A549 (cell line): ENCODE data around the gene ARL4D. TPM values are rescaled to one million over a fixed set of nuclear protein-coding genes. Genes with fewer than 3 reads are reported as not detected.
A peak's percentile ranks its signal among the peaks of the same experiment; 100 is the strongest.
"Not testable (repeated sequence)": the region's sequence is repeated elsewhere in the genome, so short reads cannot be mapped to it uniquely, and the experiment has no call there.

ENCODE experiments used
- ATAC-seq, 2 experiments: fragments of 200-7000 bp in 1 of 2; fragments of >200 bp in 1 of 2; cut with Nextera tagmentation in 1 of 2; cut with Tn5 transposase in 1 of 2; 3 replicates each; pipeline versions ENCODE4 v1.8.0 to v1.9.1; 2018 to 2020; ENCODE audit warnings: mild to moderate bottlenecking in 1 of 2, moderate library complexity in 1 of 2
- CTCF ChIA-PET: fragments of 300-600 bp; sonication (Branson Sonifier 250); formaldehyde crosslinking; extraction: SDS; loops from one replicate; lab custom pipeline; 2021; ENCODE audit warnings: antibody characterized with exemption, inconsistent platforms; lab: Yijun Ruan, JAX
- POLR2A ChIA-PET: fragments of 350-600 bp; formaldehyde crosslinking; extraction: SDS; loops from one replicate; lab custom pipeline; 2021; ENCODE audit warnings: antibody characterized with exemption, inconsistent platforms; lab: Yijun Ruan, JAX
- DNase-seq, 2 experiments: peaks; one replicate each; pipeline versions ENCODE4 v3.0.0 to v3.0.0-alpha.2; 2011 to 2016; ENCODE audit warnings: low read depth in 1 of 2, low spot score in 1 of 2
- FAIRE-seq: peaks from 2 replicates; lab custom pipeline; 2011; peaks lifted over from hg19 to GRCh38; lab: Jason Lieb, UNC
- H3K27ac ChIP-seq, 2 experiments: fragments of >200 bp; sonication (Bioruptor Twin); formaldehyde crosslinking; 3 replicates each; pipeline ENCODE4 v1.5.1; 2016 to 2017
- H3K4me1 ChIP-seq: fragments of >200 bp; sonication (Bioruptor Twin); formaldehyde crosslinking; 3 replicates; pipeline ENCODE4 v1.6.1; 2016
- H3K4me2 ChIP-seq: fragments of >200 bp; sonication (Bioruptor Twin); formaldehyde crosslinking; 3 replicates; pipeline ENCODE4 v1.6.1; 2016
- H3K4me3 ChIP-seq: fragments of >200 bp; sonication (Bioruptor Twin); formaldehyde crosslinking; 3 replicates; pipeline ENCODE4 v1.5.1; 2016
- H3K9me3 ChIP-seq: fragments of >200 bp; sonication (Bioruptor Twin); formaldehyde crosslinking; 3 replicates; pipeline ENCODE4 v1.6.1; 2016
- EHF ChIP-seq: fragments of 250-450 bp; sonication (Bioruptor Pico); IDR thresholded peaks from 2 replicates; pipeline ENCODE4 v1.5.0; 2020; ENCODE audit warnings: mild to moderate bottlenecking
- HDAC2 ChIP-seq: fragments of 200-600 bp; sonication (generic); IDR thresholded peaks from 2 replicates; pipeline ENCODE4 v1.6.1; 2016
- HES2 ChIP-seq: fragments of >200 bp; sonication (Bioruptor Twin); formaldehyde crosslinking; IDR thresholded peaks from 2 replicates; pipeline ENCODE4 v1.6.1; 2016
- PHF8 ChIP-seq: fragments of 200-600 bp; sonication (generic); IDR thresholded peaks from 2 replicates; pipeline ENCODE4 v1.6.1; 2016; ENCODE audit warnings: low read depth, mild to moderate bottlenecking, antibody characterized with exemption, moderate library complexity, borderline replicate concordance
- RCOR1 ChIP-seq: fragments of 150-350 bp; IDR thresholded peaks from 2 replicates; pipeline ENCODE4 v1.6.1; 2014; ENCODE audit warnings: antibody characterized with exemption, low read length, low read depth
- RFX5 ChIP-seq: fragments of 450-650 bp; IDR thresholded peaks from 2 replicates; pipeline ENCODE4 v1.7.1; 2014; ENCODE audit warnings: antibody characterized with exemption, mild to moderate bottlenecking, moderate library complexity
- TFCP2L1 ChIP-seq: fragments of 250-450 bp; sonication (Bioruptor Pico); IDR thresholded peaks from 2 replicates; pipeline ENCODE4 v1.5.0; 2021; ENCODE audit warnings: mild to moderate bottlenecking
- WGBS: methylation state at CpG from one replicate; pipeline ENCODE4 v1.1.6; 2017; ENCODE audit errors: missing lambda C conversion rate; 5-methylcytosine and 5-hydroxymethylcytosine counted together
- polyA plus RNA-seq, 4 experiments: library from polyadenylated mRNA; depleted of rRNA in 3 of 4; stranded (reverse); fragments of >200 nt; fragmentation: RNase III in 1 of 4; extraction: RNeasy Plus Mini Kit Qiagen cat#74134 plus additional on column Dnase treatment in 1 of 4; gene quantifications; 2 replicates in 3 of 4; 3 replicates in 1 of 4; pipeline ENCODE4 v1.2.3, GENCODE V29; 2011 to 2017
- TF ChIP-seq, protein P1 (sequence below): fragments of 250-450 bp; sonication (Bioruptor Pico); IDR thresholded peaks from 2 replicates; pipeline ENCODE4 v1.5.0; 2021; ENCODE audit warnings: mild to moderate bottlenecking, moderate library complexity, borderline replicate concordance
- TF ChIP-seq, protein P2 (sequence below): IDR thresholded peaks from 2 replicates; pipeline ENCODE4 v1.6.1; 2012
- TF ChIP-seq, protein P3 (sequence below): fragments of 200-600 bp; sonication (generic); IDR thresholded peaks from 2 replicates; pipeline ENCODE4 v1.6.1; 2016; ENCODE audit warnings: antibody characterized with exemption, mild to moderate bottlenecking, moderate library complexity

ARL4D gene
- polyA plus RNA-seq, 2 of the 4 experiments (the other 2 are of a cell fraction) = 11.7 to 21.0 TPM

GRCh38 chr17:43373356-43373755 is 25.4 kb upstream of the ARL4D start:
- Histone ChIP-seq H3K4me1 (peaks cover 12% of the 10 kb centered on the region), H3K4me2 (no peak overlapping the region), H3K27ac (no peak overlapping the region), H3K9me3 (no peaks in the 10 kb centered on the region), H3K4me3 (no peak overlapping the region)
- DNase-seq (no peak), ATAC-seq (no peak), FAIRE-seq (no peak)
- 92% methylated on average over 4 of the region's 4 CpGs for WGBS
- ChIA-PET CTCF (interaction anchor here (1.1 to 8.4 kb wide), 3 partner anchors 15 to 110 kb away, joined by 5 to 74 read pairs (median 6); partner anchors contain the start of gene DHX8), POLR2A (interaction anchor here (0.6 to 2.4 kb wide), 2 partner anchors 12 to 15 kb away, joined by 3 to 11 read pairs; no protein-coding TSS in a partner anchor)
- TF ChIP-seq HES2 = no peak

DNA sequence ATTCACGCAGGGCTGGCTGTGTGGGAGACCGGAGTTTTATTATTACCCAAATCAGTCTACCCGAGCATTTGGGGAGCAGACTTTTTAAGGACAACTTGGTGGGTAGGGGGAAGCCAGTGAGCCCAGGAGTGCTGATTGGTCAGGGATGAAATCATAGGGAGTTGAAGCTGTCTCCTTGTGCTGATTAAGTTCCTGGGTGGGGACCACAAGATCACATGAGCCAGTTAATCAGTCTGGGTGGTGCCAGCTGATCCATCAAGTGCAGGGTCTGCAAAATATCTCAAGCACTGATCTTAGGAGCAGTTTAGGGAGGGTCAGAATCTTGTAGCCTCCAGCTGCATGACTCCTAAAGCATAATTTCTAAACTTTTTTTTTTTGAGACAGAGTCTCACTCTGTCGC is 22.9 kb upstream of the ARL4D start:
- not testable (repeated sequence) for ATAC-seq, H3K4me2 ChIP-seq, H3K4me3 ChIP-seq, H3K27ac ChIP-seq, DNase-seq, FAIRE-seq, H3K4me1 ChIP-seq
- WGBS = 85% methylated on average over 4 of the region's 4 CpGs
- ChIA-PET POLR2A (interaction anchor here (1.7 kb wide), 1 partner anchor 12 kb away, joined by 6 read pairs; no protein-coding TSS in a partner anchor), CTCF (interaction anchor here (1.4 to 6.6 kb wide), 4 partner anchors 9 to 107 kb away, joined by 4 to 55 read pairs (median 12); partner anchors contain the start of gene DHX8)
- H3K9me3 ChIP-seq = peaks cover 21% of the 10 kb centered on the region

DNA sequence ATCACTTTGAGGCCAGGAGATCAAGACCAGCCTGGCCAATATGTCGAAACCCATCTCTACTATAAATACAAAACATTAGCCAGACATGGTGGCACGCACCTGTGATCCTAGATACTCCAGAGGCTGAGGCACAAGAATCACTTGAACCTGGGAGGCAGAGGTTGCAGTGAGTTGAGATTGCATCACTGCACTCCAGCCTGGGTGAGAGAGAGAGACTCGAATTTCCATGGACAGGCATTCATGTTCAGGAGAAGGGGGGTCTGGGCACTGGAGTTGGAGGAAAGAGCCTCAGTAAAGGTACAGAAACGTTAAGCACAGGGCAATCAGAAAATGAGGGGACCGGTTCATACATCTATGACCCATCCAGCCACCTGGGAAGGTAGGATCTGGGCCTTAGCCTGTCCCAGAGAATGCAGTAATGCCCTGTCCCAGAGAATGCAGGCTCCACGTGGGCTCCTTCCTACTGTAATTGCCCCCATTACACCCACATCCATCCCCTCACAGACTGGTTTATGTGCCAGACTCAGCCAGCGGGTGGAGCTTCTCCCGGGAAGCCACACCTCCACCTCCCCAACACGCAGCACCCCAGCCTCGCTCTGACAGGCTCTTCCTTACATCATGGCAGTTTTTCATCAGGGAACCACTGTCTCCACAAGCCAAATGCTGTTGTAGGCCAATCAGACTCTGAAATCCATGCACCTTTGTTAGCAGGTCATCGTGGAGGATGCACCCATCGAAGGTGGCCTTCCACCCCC is 21.6 kb upstream of the ARL4D start:
- CTCF ChIA-PET = interaction anchor here (0.6 to 6.6 kb wide), 4 partner anchors 11 to 121 kb away, joined by 3 to 55 read pairs (median 4); partner anchors contain the start of gene DHX8
- POLR2A ChIA-PET = interaction anchor here (4.8 kb wide), 1 partner anchor 9 kb away, joined by 29 read pairs; no protein-coding TSS in a partner anchor
- Histone ChIP-seq H3K4me1 (no peaks in the 10 kb centered on the region), H3K4me3 (no peak overlapping the region), H3K4me2 (no peak overlapping the region)
- DNase-seq = no peak
- WGBS = 81% methylated on average over 12 of the region's 12 CpGs
- TF ChIP-seq PHF8 (no peak), RFX5 (no peak), TFCP2L1 (CRISPR knock-in tag) (no peak), RCOR1 (no peak), HDAC2 (no peak), EHF (no peak)
- TF ChIP-seq, protein P1, sequence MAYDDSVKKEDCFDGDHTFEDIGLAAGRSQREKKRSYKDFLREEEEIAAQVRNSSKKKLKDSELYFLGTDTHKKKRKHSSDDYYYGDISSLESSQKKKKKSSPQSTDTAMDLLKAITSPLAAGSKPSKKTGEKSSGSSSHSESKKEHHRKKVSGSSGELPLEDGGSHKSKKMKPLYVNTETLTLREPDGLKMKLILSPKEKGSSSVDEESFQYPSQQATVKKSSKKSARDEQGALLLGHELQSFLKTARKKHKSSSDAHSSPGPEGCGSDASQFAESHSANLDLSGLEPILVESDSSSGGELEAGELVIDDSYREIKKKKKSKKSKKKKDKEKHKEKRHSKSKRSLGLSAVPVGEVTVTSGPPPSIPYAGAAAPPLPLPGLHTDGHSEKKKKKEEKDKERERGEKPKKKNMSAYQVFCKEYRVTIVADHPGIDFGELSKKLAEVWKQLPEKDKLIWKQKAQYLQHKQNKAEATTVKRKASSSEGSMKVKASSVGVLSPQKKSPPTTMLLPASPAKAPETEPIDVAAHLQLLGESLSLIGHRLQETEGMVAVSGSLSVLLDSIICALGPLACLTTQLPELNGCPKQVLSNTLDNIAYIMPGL (CRISPR knock-in tag) = no peak
- TF ChIP-seq, protein P2, sequence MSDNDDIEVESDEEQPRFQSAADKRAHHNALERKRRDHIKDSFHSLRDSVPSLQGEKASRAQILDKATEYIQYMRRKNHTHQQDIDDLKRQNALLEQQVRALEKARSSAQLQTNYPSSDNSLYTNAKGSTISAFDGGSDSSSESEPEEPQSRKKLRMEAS = no peak
- TF ChIP-seq, protein P3, sequence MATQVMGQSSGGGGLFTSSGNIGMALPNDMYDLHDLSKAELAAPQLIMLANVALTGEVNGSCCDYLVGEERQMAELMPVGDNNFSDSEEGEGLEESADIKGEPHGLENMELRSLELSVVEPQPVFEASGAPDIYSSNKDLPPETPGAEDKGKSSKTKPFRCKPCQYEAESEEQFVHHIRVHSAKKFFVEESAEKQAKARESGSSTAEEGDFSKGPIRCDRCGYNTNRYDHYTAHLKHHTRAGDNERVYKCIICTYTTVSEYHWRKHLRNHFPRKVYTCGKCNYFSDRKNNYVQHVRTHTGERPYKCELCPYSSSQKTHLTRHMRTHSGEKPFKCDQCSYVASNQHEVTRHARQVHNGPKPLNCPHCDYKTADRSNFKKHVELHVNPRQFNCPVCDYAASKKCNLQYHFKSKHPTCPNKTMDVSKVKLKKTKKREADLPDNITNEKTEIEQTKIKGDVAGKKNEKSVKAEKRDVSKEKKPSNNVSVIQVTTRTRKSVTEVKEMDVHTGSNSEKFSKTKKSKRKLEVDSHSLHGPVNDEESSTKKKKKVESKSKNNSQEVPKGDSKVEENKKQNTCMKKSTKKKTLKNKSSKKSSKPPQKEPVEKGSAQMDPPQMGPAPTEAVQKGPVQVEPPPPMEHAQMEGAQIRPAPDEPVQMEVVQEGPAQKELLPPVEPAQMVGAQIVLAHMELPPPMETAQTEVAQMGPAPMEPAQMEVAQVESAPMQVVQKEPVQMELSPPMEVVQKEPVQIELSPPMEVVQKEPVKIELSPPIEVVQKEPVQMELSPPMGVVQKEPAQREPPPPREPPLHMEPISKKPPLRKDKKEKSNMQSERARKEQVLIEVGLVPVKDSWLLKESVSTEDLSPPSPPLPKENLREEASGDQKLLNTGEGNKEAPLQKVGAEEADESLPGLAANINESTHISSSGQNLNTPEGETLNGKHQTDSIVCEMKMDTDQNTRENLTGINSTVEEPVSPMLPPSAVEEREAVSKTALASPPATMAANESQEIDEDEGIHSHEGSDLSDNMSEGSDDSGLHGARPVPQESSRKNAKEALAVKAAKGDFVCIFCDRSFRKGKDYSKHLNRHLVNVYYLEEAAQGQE = no peak
- TF ChIP-seq, all 56 proteins: peak for 0
- peaks cover 29% of the 10 kb centered on the region for H3K9me3 ChIP-seq
- H3K27ac ChIP-seq = no peak overlapping the region
- ATAC-seq (peak; percentile 27 to 40; a peak in 4 of 6 replicates), FAIRE-seq (no peak)
